HEK293T (cell line): Measurements from ENCODE around the gene ACSL6.
"Not testable (repeated sequence)": the region's sequence is repeated elsewhere in the genome, so short reads cannot be mapped to it uniquely, and the experiment has no call there.

Source experiments
- CTCF ChIA-PET: fragments of 350-600 bp; formaldehyde crosslinking; extraction: SDS; loops from one replicate; lab custom pipeline; 2021; ENCODE audit warnings: antibody characterized with exemption, inconsistent platforms; lab: Yijun Ruan, JAX
- POLR2A ChIA-PET: fragments of 350-600 bp; formaldehyde crosslinking; extraction: SDS; loops from one replicate; lab custom pipeline; 2020; ENCODE audit warnings: antibody characterized with exemption, inconsistent platforms; lab: Yijun Ruan, JAX
- DNase-seq: peaks from one replicate; pipeline ENCODE4 v3.0.0; 2012; ENCODE audit warnings: mixed read lengths; ENCODE audit errors: extremely low spot score
- ARNT ChIP-seq: fragments of 450-650 bp; IDR thresholded peaks from 2 replicates; pipeline ENCODE4 v1.6.1; 2017; ENCODE audit warnings: mild to moderate bottlenecking
- BHLHE40 ChIP-seq: fragments of 450-650 bp; IDR thresholded peaks from 2 replicates; pipeline ENCODE4 v1.6.1; 2016; ENCODE audit warnings: mild to moderate bottlenecking, moderate library complexity, borderline replicate concordance
- CTBP1 ChIP-seq: fragments of 450-650 bp; IDR thresholded peaks from 2 replicates; pipeline ENCODE4 v1.6.1; 2016; ENCODE audit warnings: borderline replicate concordance
- ELF4 ChIP-seq: fragments of 450-650 bp; IDR thresholded peaks from 2 replicates; pipeline ENCODE4 v1.6.1; 2017; ENCODE audit warnings: antibody characterized with exemption
- FOXA1 ChIP-seq: fragments of 450-650 bp; IDR thresholded peaks from 2 replicates; pipeline ENCODE4 v1.6.1; 2016; ENCODE audit warnings: mild to moderate bottlenecking
- FOXK2 ChIP-seq: fragments of 450-650 bp; IDR thresholded peaks from 2 replicates; pipeline ENCODE4 v1.6.1; 2016; ENCODE audit warnings: mild to moderate bottlenecking
- FOXM1 ChIP-seq: fragments of 450-650 bp; IDR thresholded peaks from 2 replicates; pipeline ENCODE4 v1.6.1; 2017; ENCODE audit warnings: mild to moderate bottlenecking, borderline replicate concordance
- HDGF ChIP-seq: fragments of 450-650 bp; IDR thresholded peaks from 2 replicates; pipeline ENCODE4 v1.6.1; 2017; ENCODE audit warnings: antibody characterized with exemption, borderline replicate concordance
- L3MBTL2 ChIP-seq: fragments of 450-650 bp; conservative IDR thresholded peaks from 2 replicates; pipeline ENCODE4 v1.6.1; 2016; ENCODE audit warnings: mild to moderate bottlenecking
- LEF1 ChIP-seq: fragments of 450-650 bp; IDR thresholded peaks from 2 replicates; pipeline ENCODE4 v1.6.1; 2017; ENCODE audit warnings: mild to moderate bottlenecking, borderline replicate concordance
- NFRKB ChIP-seq: fragments of 450-650 bp; IDR thresholded peaks from 2 replicates; pipeline ENCODE4 v1.6.1; 2016; ENCODE audit warnings: mild to moderate bottlenecking, moderate library complexity
- PKNOX1 ChIP-seq: fragments of 450-650 bp; IDR thresholded peaks from 2 replicates; pipeline ENCODE4 v1.6.1; 2016
- SP1 ChIP-seq: fragments of 450-650 bp; IDR thresholded peaks from 2 replicates; pipeline ENCODE4 v1.6.1; 2017
- SUZ12 ChIP-seq: fragments of 450-650 bp; IDR thresholded peaks from 2 replicates; pipeline ENCODE4 v1.6.1; 2016; ENCODE audit warnings: mild to moderate bottlenecking
- TARDBP ChIP-seq: fragments of 450-650 bp; IDR thresholded peaks from 2 replicates; pipeline ENCODE4 v1.6.1; 2016
- ZNF384 ChIP-seq: fragments of 450-650 bp; IDR thresholded peaks from 2 replicates; pipeline ENCODE4 v1.6.1; 2016

ACSL6 gene

GRCh38 chr5:131926168-131926567 is 85.3 kb downstream of the ACSL6 start:
- TF ChIP-seq NFRKB (no peak), FOXK2 (no peak), CTBP1 (no peak), LEF1 (no peak)
- DNase-seq: no peak
- CTCF ChIA-PET: no interaction called here
- POLR2A ChIA-PET: no interaction called here

- no peak for TF ChIP-seq TARDBP
- no peak for TF ChIP-seq LEF1
- no peak for TF ChIP-seq HDGF
- TF ChIP-seq L3MBTL2: no peak
- TF ChIP-seq SP1: no peak
- no peak for TF ChIP-seq CTBP1
- TF ChIP-seq ARNT: no peak
- TF ChIP-seq FOXK2: no peak
- TF ChIP-seq NFRKB: no peak
- no peak for TF ChIP-seq SUZ12
- no peak for TF ChIP-seq FOXM1
- no peak for TF ChIP-seq FOXA1
- TF ChIP-seq ZNF384: no peak
- CTCF ChIA-PET: no interaction called here
- DNase-seq: no peak
- POLR2A ChIA-PET: no interaction called here
Measured at GRCh38 chr5:131916481-131916880, 95.0 kb downstream of the ACSL6 start.

DNA sequence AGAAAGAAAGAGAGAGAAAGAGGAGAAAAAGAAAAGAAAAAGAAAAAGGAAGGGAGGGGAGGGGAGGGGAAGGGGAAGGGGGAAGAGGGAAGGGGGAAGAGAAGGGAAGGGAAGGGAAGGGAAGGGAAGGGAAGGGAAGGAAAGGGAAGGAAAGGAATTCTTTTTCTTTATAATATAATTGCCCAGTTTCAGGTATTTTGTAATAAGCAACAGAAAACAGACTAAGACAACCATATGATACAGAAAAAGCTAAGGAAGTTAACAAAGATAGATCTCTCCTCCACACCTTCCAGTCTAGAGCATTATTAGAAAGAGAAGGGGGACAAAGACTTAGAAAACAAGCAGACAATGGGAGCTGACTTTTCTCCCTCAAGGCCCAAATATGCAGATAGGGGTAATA is 97.0 kb downstream of the ACSL6 start:
- TF ChIP-seq FOXK2 (no peak), ELF4 (no peak), LEF1 (no peak), PKNOX1 (no peak), ZNF384 (no peak), NFRKB (no peak), ARNT (no peak), FOXM1 (no peak), SP1 (no peak), FOXA1 (no peak), TARDBP (no peak), CTBP1 (no peak), BHLHE40 (no peak)
- CTCF ChIA-PET: no interaction called here
- DNase-seq: no peak
- POLR2A ChIA-PET: no interaction called here

- POLR2A ChIA-PET: no interaction called here
- no peak for TF ChIP-seq TARDBP
- TF ChIP-seq NFRKB: no peak
- no peak for TF ChIP-seq BHLHE40
- TF ChIP-seq SP1: no peak
- TF ChIP-seq FOXK2: no peak
- no peak for TF ChIP-seq LEF1
- TF ChIP-seq SUZ12: no peak
- no peak for TF ChIP-seq FOXM1
- TF ChIP-seq FOXA1: no peak
- TF ChIP-seq L3MBTL2: no peak
- TF ChIP-seq ZNF384: no peak
- no peak for TF ChIP-seq PKNOX1
- TF ChIP-seq ELF4: no peak
- no peak for TF ChIP-seq CTBP1
- DNase-seq: no peak
- CTCF ChIA-PET: no interaction called here
Measured at GRCh38 chr5:131913603-131914002, 97.9 kb downstream of the ACSL6 start.

- no peak for DNase-seq
- ChIA-PET POLR2A (no interaction called here), CTCF (no interaction called here)
- TF ChIP-seq LEF1: no peak
Measured at GRCh38 chr5:131906668-131907067, 104.8 kb downstream of the ACSL6 start.

DNA sequence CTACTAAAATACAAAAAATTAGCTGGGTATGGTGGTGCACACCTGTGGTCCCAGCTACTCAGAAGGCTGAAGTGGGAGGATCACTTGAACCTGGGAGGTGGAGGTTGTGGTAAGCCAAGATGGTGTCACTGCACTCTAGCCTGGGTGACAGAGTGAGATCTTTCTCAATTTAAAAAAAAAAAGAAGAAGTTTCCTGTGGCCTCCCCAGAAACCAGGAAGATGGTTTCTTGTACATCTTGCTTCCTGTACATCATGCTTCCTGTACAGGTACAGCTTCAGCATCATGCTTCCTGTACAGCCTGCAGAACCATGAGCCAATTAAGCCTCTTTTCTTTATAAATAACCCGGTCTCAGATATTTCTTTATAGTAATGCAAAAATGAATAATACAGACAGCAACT is 109.2 kb downstream of the ACSL6 start:
- CTCF ChIA-PET, POLR2A ChIA-PET: not testable (repeated sequence)

More for the DNA sequence above, 109.2 kb downstream of the ACSL6 start:
- DNase-seq: not testable (repeated sequence)
